OCI-LY3 (cell line): ENCODE measurements around the gene SELENOS.

ENCODE experiments used
- H2AFZ ChIP-seq: fragments of 200-600, 300-600 bp; shearing (Covaris generic); 2 replicates; pipeline ENCODE4 v1.6.0; 2014; ENCODE audit warnings: antibody characterized with exemption, low read depth, low read length
- H3K27ac ChIP-seq: fragments of 200-600, 300-600 bp; sonication (generic); 2 replicates; pipeline ENCODE4 v1.5.1; 2014; ENCODE audit warnings: mild to moderate bottlenecking, low read length, moderate library complexity, mixed read lengths
- H3K27me3 ChIP-seq: fragments of 200-600, 300-600 bp; sonication (generic); 2 replicates; pipeline ENCODE4 v1.6.1; 2014; ENCODE audit warnings: low read depth, low read length, mixed read lengths
- H3K36me3 ChIP-seq: fragments of 200-600, 300-600 bp; sonication (generic); replicated peaks from 2 replicates; pipeline ENCODE3; 2014; ENCODE audit warnings: low read depth, low read length, mixed read lengths
- H3K4me1 ChIP-seq: fragments of 300-600, 200-600 bp; sonication (generic); 2 replicates; pipeline ENCODE4 v1.6.1; 2014; ENCODE audit warnings: low read length, mixed read lengths
- H3K4me2 ChIP-seq: fragments of 200-600, 300-600 bp; sonication (generic); 2 replicates; pipeline ENCODE4 v1.6.1; 2014; ENCODE audit warnings: low read length, mixed read lengths
- H3K4me3 ChIP-seq: fragments of 300-600, 200-600 bp; sonication (generic); 2 replicates; pipeline ENCODE4 v1.5.1; 2014; ENCODE audit warnings: antibody characterized with exemption, mild to moderate bottlenecking, low read length, moderate library complexity
- H3K79me2 ChIP-seq: fragments of 300-600, 200-600 bp; shearing (Covaris generic); 2 replicates; pipeline ENCODE4 v1.6.1; 2014; ENCODE audit warnings: mild to moderate bottlenecking, low read length, mixed read lengths
- H3K9ac ChIP-seq: fragments of 300-600, 200-600 bp; shearing (Covaris generic); 2 replicates; pipeline ENCODE4 v1.6.0; 2014; ENCODE audit warnings: mild to moderate bottlenecking, low read length, moderate library complexity
- H3K9me3 ChIP-seq: fragments of 200-600, 300-600 bp; shearing (Covaris generic); 2 replicates; pipeline ENCODE4 v1.6.1; 2014; ENCODE audit warnings: low read length, mixed read lengths; ENCODE audit not compliant: insufficient read depth
- H4K20me1 ChIP-seq: fragments of 200-600, 300-600 bp; sonication (generic); 2 replicates; pipeline ENCODE4 v1.6.1; 2016; ENCODE audit warnings: low read length, mixed read lengths; ENCODE audit not compliant: insufficient read depth
- CTCF ChIP-seq: fragments of 200-600, 300-600 bp; sonication (generic); IDR thresholded peaks from 2 replicates; pipeline ENCODE4 v1.5.1; 2014; ENCODE audit warnings: antibody characterized with exemption, low read length, low read depth
- EZH2phosphoT487 ChIP-seq: fragments of 200-600 bp; shearing (Covaris generic); IDR thresholded peaks from 2 replicates; pipeline ENCODE4 v1.6.1; 2018; ENCODE audit warnings: antibody characterized with exemption, mixed run types, low read depth

The SELENOS gene

GRCh38 chr15:101277038-101277822 lies at the start of gene SELENOS:
TSS of gene SELENOS (minus strand) at chr15:101277485. CDS start at chr15:101277417, 68 bp downstream.
- peaks cover 48% of the 10 kb centered on the region for H3K36me3 ChIP-seq
- H3K4me3 ChIP-seq, result peak within 1 kb of the TSS; percentile 96
- H2AFZ ChIP-seq, result peak within 1 kb of the TSS; percentile 49; the same call in 1 of the 2 replicates
- peak within 1 kb of the TSS; percentile 95 for H3K4me2 ChIP-seq
- no peaks in the 10 kb centered on the region for H3K27me3 ChIP-seq
- peaks cover 14% of the 10 kb centered on the region for H4K20me1 ChIP-seq
- peaks cover 18% of the 10 kb centered on the region for H3K79me2 ChIP-seq
- TF ChIP-seq EZH2phosphoT487 (no peak), CTCF (no peak)
- peaks cover 23% of the 10 kb centered on the region for H3K4me1 ChIP-seq
- peak within 1 kb of the TSS; percentile 95 for H3K9ac ChIP-seq
- no peaks in the 10 kb centered on the region for H3K9me3 ChIP-seq
- H3K27ac ChIP-seq, result peak within 1 kb of the TSS; percentile 65

GRCh38 chr15:101326462-101327146 lies 49.3 kb upstream of the SELENOS start:
- H3K9ac ChIP-seq, result no peak overlapping the region
- H2AFZ ChIP-seq, result no peak overlapping the region
- no peak overlapping the region for H3K27ac ChIP-seq
- H3K9me3 ChIP-seq, result no peaks in the 10 kb centered on the region
- H3K4me1 ChIP-seq, result no peaks in the 10 kb centered on the region
- H3K4me2 ChIP-seq, result no peak overlapping the region
- H3K4me3 ChIP-seq, result no peak overlapping the region
- H4K20me1 ChIP-seq, result no peaks in the 10 kb centered on the region
- TF ChIP-seq EZH2phosphoT487 (no peak), CTCF (no peak)
- no peaks in the 10 kb centered on the region for H3K36me3 ChIP-seq
- H3K79me2 ChIP-seq, result no peaks in the 10 kb centered on the region
- H3K27me3 ChIP-seq, result peaks cover 14% of the 10 kb centered on the region

- no peak overlapping the region for H2AFZ ChIP-seq
- H3K9me3 ChIP-seq, result no peaks in the 10 kb centered on the region
- no peaks in the 10 kb centered on the region for H4K20me1 ChIP-seq
- no peak overlapping the region for H3K4me2 ChIP-seq
- TF ChIP-seq CTCF, result no peak
- TF ChIP-seq EZH2phosphoT487, result no peak
- H3K36me3 ChIP-seq, result no peaks in the 10 kb centered on the region
- peaks cover 14% of the 10 kb centered on the region for H3K27me3 ChIP-seq
- H3K4me3 ChIP-seq, result no peak overlapping the region
- H3K79me2 ChIP-seq, result no peaks in the 10 kb centered on the region
- H3K4me1 ChIP-seq, result no peaks in the 10 kb centered on the region
- H3K27ac ChIP-seq, result no peak overlapping the region
- no peak overlapping the region for H3K9ac ChIP-seq
Measured at GRCh38 chr15:101326026-101326315, 48.7 kb upstream of the SELENOS start.

- H3K9me3 ChIP-seq, result no peaks in the 10 kb centered on the region
- H3K4me3 ChIP-seq, result no peak overlapping the region
- H4K20me1 ChIP-seq, result no peaks in the 10 kb centered on the region
- no peaks in the 10 kb centered on the region for H3K79me2 ChIP-seq
- H2AFZ ChIP-seq, result no peak overlapping the region
- H3K27ac ChIP-seq, result no peak overlapping the region
- H3K27me3 ChIP-seq, result peaks cover 17% of the 10 kb centered on the region
- no peaks in the 10 kb centered on the region for H3K4me1 ChIP-seq
- TF ChIP-seq EZH2phosphoT487, result no peak
- TF ChIP-seq CTCF, result no peak
- H3K36me3 ChIP-seq, result no peaks in the 10 kb centered on the region
- no peak overlapping the region for H3K4me2 ChIP-seq
- H3K9ac ChIP-seq, result no peak overlapping the region
Measured at GRCh38 chr15:101325263-101326025, 48.2 kb upstream of the SELENOS start.
